HG03457 (cell line): ENCODE data around the gene ACVR1.
"Not testable (repeated sequence)": the region's sequence is repeated elsewhere in the genome, so short reads cannot be mapped to it uniquely, and the experiment has no call there.

ENCODE experiments used
- ATAC-seq: cut with Tn5 transposase; IDR thresholded peaks from one replicate; pipeline ENCODE4 v1.9.1; 2021; ENCODE audit warnings: moderate number of reproducible peaks; ENCODE audit not compliant: unreplicated experiment

ACVR1 gene

DNA sequence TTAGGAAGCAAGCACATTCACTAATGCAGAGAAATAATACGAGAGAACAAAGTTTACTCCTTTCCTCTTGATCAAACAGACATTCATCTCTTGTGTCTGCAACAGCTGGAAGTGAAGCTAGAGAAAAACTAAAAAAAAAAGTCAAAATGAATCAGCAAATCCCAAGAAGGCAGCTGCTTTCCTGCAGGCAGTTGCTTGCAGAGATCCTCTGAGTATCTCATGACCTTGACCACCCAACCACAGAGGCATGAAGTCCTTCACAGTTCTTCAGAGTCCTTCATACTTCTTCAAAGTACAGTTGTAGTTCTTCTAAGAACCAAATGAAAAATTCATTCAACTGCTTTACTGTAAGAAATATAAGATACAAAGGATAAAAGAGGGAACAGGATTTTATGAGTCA, 150.3 kb downstream of the ACVR1 start:
- no peak for ATAC-seq

DNA sequence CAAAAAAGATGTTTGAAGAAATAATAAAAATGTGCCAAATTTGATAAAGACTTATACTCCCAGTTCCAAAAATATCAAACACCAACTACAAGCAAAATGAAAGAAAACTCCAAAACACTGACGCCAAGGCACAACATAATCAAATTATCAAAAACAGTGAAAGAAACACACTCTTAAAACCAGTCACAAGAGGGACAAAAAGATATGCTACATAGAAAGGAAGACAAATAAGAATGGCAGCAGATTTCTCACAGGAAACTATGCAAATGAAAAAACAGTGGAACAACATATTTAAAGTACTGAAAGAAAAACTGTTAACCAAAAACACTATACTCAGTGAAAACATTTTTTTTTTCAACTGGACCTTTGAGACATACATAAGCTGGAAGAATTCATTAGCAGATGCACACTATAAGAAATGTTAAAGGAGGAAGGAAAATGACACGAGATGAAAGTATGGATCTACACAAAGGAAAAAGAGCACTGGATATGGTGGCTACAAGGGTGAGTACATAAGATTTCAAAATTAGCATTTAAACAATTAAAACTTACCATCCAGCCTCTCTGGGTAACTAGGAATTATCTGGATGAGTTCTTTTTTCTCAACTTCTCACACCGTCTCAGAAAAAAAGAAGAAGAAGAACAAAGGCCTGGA, 153.4 kb downstream of the ACVR1 start:
- no peak for ATAC-seq

GRCh38 chr2:157720504-157720903, 155.6 kb downstream of the ACVR1 start:
- ATAC-seq = no peak

GRCh38 chr2:157704653-157705052, 171.5 kb downstream of the ACVR1 start:
- ATAC-seq = not testable (repeated sequence)

DNA sequence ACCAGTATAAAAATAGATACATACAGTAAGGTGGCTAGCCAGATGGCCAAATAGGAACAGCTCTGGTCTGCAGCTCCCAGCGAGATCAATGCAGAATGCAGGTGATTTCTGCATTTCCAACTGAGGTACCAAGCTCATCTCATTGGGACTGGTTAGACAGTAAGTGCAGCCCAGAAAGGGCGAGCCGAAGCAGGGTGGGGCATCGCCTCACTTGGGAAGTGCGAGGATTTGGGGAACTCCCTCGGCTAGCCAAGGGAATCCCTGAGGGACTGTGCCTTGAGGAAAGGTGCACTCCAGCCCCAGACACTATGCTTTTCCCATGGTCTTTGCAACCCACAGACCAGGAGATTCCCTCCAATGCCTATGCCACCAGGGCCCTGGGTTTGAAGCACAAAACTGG, 172.0 kb downstream of the ACVR1 start:
- not testable (repeated sequence) for ATAC-seq

DNA sequence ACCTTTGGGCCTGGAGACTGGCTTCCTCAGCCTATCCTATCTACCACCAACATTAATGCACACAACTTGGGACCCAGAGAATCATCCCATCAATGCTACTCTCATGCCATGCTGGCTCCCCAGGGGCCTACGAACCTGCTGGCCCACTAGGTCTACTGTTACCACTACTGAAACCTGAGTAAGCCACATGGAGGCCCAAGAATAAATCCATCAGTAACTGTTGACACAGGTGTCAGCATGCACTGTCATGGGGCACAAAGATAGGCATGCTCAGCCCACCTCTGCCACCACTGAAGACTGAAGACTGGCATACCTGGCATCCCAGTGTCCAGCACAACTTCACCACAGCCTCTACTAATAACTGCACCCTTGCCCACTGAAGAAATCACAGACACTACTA, 176.3 kb downstream of the ACVR1 start:
- no peak for ATAC-seq

DNA sequence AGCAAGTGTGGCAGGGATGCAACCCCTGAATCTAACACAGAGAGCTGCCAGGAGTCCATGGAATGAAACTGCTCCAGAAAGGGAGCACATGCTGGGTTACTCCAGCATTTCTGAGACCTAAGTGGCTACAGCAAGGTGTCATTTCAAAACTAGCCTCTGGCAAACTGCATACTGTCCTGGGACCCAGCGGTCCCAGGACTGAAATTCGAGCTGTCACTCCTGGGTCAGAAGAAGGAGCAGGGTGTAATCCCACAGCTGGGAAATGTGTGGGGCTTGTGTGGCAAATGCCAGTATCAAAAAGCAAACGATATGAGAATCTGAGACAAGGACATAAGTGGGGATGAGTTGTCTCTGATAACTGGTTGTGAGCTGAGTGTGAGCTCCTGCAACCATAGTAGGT, 177.1 kb downstream of the ACVR1 start:
- ATAC-seq = no peak

DNA sequence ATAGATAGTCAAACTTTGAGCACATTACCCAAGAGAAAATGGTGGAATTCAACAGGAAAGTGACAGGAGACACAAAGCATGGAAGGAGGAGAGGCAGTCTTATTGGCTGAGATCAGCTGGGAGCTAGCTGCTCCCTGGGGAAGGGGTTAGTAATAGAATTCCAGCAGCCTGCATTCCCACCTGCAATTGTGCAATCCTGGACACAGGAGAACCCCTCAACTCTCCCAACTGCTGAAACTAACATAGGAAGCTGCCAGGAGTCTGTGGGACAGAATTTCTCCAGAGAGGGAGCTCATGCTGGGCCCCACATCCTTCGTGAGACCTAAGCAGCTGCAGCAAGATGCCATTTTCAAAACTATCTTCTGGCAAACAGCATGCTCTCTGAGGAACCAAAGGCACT, 177.7 kb downstream of the ACVR1 start:
- ATAC-seq = no peak

GRCh38 chr2:157696036-157696435, 180.1 kb downstream of the ACVR1 start:
- no peak for ATAC-seq

- no peak for ATAC-seq
Measured at GRCh38 chr2:157692768-157693167, 183.4 kb downstream of the ACVR1 start.

GRCh38 chr2:157691695-157692094, 184.4 kb downstream of the ACVR1 start:
- ATAC-seq = no peak

DNA sequence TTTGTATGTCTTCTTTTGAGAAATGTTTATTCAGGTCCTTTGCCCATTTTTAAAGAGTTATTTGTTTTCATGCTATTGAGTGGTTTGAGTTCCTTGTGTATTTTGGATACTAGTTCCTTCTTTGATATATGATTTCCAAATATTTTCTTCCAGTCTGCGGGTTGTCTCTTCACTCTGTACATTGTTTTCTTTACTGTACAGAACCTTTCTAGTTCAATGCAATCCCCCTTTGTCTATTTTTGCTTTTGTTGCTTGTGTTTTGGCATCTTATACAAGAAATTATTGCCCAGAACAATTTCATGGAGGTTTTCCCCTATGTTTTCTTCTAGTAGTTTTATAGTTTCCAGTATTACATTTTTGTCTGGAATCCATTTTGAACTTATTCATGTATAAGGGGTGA, 185.0 kb downstream of the ACVR1 start:
- no peak for ATAC-seq
